ENCODE results near the gene OLFML1.

The OLFML1 gene

DNA sequence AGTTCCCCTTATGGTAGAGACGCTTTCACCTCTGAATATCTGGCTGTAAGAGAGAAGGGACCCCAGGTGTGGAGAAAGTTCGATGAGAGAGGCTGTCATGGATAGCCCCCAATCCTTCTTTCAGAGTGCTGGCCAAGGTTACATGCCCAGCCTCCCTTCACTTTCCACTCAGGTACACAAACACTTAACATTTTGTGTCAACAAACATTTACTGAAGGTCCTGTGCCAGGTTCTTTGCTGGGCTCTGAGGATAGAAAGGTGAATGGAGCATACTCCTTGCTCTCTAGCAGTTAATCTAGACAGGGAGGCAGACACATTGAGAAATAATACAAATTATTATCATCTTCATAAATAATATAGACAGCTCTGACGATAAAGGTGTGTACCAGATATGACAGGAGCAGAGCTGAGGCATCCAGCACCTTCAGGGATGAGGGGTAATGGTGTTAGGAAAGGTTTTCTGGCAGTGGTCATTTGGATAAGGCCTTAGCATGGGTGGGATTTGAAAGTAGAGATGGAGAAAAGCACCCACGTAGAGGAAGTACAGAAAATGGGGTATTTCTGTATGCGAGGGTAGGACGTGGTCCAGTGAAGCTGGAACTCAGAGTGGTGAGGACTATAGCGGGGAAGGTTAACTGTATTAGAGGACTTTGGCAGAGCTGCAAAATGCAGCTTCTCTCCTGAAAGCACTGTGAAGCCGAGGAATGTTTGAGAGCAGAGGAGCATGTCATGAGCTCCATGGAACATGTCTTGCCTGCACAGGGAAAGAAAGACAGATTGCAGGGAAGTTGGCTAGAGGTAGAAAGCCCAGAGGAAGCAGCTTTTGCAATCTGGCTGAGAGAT, 48.1 kb downstream of the OLFML1 start:
- DNase-seq, result no peak

DNA sequence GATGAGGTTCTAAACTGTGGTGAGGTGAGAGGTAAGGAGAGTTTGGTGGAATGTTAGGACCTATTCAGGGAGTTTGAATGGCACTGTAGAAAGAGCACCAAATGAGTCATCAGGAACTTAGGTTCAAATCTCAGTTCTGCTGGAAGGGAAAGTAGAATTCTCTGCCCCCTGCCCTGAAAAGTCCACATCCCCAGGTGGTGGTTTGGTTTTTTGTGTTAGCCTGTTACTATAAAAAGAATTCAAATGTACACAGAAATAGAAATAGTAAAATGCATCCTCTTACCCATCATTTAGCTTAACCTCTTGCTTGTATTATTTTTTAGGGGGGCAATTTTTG, 48.7 kb downstream of the OLFML1 start:
- DNase-seq, result no peak

DNA sequence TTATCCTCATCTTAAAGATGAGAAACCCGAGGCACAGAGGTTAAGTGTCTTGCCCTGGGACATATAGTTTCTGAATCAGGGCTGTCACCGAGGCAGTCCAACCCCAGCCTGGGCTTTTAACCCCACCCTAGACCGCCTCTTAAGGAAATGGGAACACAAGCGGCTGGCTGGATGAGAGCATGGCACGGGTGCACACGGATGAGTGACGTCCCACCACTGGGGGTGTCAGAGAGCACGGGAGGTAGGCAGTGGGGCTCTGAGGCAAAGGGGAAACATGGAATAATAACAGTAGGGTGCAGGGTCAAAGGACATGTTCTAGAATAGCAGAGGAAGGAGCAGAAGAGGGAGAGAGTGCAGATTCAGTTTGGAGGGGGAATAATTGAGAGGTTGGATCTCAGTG, 50.8 kb downstream of the OLFML1 start:
- DNase-seq, result no peak

DNA sequence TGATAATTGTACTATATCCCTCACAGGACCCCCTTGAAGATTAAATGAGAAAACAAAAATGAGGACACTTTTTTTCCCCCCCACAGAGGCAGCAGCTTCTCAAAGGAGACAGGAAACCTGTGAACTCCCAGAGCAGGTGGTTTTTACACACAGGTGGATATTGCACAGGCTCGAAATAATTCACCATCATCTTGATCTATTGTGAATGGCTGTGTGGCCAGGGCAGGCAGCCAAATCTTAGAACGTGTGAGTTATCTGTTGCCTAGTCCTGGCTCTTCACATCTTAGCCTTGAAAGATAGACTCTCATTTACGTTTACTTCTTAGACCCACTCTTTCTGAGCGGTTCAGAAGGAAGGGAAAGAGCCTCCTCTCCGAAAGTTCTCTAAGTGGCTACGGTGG, 52.0 kb downstream of the OLFML1 start:
- DNase-seq, result no peak

DNA sequence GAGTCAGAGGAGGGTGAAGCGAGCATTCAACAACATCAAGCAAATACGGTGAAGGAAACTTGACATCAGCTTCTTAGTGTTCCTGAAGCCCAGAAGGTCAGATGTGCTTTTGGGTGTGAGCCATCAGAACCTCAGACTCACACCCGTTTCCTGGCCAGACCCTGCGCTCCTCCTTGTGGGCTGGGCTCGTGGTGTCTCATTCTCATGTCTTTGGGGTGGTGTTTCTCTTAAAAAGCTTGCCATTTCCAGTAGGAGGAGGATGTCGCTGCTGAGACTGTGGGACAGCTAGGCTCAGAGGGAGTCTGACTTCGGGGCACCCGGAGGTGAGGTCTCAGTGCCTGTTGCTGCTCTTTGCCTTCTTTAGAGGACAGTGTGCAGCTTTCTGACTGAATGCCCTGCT, 52.7 kb downstream of the OLFML1 start:
- DNase-seq, result no peak

DNA sequence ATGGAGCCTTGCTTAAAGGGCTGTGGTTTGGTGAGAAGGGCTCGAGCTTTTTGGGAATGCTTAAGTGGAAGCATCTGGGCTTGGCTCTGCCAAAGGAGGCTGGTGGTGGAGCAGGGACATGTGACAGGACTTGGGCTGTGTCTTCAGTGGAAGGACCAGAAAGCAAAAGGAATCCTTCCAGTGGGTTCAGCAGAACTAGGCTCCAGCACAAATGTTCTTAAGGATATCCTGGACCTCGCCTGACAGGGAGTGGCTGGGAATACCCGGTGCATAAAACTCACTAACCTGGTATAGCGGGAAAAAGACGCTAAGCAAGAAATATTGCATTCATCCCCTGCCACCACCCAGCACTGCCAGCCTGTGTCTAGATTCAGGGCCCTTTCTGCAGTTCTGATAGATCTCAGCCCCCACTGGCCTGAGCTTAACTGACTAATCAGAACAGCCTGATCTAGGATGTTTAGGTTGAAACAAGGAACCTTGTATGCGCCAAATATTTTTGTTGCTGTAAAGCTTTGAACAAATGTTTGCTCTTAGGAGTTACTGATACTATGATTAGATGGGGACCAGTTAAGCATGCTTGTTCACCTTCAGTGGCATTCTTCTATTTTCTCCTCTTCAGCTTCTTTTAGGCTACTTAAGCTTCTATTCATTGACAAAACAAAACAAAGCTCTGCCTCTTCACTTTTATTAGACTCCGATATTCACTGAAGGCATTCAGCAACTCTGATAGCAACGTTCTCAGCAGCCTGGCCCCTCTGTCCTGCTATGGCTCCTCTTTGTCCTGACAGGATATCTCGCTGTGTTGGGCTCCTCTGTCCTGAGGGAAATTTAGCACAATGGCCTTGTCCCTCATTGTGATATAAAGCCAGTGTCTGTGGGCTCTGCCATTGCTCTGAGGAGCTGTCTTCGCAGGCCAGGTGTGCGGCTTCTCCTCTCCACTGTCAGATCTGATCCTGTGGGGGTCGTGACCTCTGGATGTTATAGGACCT, 53.5 kb downstream of the OLFML1 start:
- no peak for DNase-seq

DNA sequence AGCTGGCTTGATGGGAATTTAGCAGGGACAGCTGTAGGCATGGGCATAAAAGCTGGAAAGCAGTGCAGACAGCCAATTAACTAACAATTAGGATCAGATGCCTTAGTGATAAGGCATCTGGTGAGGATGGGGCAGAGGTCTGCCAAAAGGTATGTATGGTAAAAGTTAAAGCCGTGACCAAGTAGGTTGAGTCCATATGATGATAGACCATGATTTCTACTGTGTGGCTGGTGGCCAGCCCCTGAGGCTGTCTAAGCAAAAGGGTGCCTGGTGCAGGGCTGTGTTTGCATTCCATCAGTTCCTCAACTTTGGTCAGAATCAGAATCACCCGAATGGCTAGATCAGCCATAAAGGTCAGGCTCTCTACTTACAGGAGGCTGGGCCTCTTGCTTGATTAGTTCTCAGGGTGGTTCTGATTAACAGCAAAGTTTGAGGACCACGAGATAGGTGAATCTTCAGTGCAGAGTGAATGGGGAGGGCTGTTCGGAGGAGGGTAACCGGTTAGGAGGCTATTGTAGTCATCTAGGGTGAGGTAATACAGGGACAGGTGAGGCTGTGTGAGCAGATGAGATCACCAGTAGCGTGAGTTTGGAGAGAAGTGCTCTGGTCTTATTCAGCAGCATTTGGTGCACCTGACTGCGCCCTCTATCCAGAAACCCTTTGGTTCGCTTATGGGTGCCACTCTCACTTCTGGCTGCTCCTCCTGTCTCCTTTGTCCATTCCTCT, 55.7 kb downstream of the OLFML1 start:
- no peak for DNase-seq

DNA sequence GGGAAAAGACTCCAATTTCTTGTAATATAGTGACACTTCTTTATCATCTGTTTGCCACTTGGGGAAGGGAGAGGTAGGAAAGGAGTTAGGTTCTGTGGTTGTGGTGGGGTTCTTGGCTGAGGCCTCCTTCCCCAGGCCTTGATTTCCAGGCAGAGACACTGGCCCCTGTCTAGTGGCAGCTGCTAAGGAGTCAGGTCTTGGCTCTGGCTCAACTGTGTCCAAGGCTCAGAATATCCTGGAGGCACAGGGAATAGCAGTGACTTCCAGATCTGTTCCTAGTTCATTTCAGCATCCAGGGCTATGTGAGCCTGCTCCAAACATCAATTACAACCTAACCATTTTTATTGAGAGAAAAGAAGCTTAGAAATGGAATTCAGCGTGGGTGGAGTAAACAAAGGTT, 58.0 kb downstream of the OLFML1 start:
- no peak for DNase-seq

DNA sequence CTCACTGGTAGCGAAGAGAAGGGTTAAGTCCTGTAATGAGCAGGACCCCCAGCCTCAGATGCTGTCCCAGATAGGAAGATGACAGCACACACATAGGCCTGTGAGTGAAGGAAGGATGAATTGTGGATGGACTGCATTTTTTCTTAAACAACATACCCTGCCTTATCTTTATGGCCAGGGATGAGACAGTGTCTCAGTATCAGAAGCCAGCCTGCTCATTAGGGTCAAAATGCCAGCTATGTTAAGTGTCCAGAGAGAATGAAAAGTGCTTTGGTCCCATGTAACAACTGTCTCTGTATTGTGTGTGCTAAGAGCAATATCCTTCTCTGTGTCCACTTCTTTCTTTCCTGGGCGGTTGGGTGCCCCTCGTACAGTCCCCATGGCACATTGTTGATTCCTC, 58.7 kb downstream of the OLFML1 start:
- no peak for DNase-seq

DNA sequence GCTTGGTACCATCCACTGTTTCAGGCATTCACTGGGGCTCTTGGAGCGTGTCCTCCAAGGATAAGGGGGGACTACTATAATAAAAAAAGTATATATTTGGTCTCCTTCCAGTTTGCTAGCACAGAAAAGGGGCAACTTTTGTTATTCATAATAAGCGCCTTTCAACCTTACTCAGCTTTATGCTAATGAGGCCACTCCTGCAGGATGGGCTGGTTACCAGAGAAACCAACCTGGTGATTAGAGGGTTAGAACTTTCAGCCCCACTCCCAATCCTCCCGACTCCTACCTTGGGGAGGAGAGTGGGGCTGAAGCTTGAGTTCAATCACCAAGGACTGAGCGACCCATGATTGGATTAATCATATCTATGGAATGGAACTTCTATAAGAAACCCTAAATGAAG, 60.3 kb downstream of the OLFML1 start:
- no peak for DNase-seq

DNA sequence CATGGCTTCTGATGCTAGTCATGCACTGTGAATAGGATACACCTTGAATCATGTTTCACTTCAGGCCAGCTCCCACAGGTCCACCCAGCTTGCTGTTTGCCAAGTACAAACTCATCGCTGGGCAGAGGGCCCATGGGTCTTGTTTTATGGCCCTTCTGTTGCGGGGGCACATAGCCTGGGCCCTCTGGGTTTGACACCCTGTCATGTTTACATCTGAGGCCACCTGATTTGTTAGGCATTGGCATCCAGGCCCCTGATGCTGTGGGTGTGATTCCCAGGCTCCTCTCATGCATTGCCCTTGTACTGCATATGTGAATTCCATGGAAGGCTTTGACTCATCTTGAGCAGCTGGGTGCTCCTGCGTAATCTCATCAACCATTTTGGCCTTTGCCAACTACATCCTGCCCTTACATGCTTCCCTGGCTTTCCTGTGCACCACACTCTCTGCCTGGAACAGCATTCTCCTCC, 61.1 kb downstream of the OLFML1 start:
- no peak for DNase-seq

DNA sequence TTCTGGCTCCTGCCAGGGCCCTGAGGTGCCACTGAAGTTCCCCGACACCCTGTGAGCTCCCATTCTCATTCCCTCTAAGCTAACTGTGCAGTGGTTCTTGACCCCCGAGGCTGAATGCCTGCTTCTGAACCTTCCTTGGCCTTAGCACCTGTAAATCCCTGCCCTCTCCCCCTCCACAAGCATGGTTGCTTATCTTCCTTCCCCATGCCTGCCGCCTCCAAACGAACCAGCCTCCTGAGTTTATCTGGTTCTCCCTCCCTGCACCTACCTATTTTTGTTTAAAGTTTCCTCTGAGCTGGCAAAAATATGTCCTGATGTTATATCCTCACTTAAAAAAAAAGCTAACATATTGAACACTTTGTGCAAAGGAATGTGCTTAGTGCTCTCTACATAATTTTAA, 62.4 kb downstream of the OLFML1 start:
- no peak for DNase-seq

DNA sequence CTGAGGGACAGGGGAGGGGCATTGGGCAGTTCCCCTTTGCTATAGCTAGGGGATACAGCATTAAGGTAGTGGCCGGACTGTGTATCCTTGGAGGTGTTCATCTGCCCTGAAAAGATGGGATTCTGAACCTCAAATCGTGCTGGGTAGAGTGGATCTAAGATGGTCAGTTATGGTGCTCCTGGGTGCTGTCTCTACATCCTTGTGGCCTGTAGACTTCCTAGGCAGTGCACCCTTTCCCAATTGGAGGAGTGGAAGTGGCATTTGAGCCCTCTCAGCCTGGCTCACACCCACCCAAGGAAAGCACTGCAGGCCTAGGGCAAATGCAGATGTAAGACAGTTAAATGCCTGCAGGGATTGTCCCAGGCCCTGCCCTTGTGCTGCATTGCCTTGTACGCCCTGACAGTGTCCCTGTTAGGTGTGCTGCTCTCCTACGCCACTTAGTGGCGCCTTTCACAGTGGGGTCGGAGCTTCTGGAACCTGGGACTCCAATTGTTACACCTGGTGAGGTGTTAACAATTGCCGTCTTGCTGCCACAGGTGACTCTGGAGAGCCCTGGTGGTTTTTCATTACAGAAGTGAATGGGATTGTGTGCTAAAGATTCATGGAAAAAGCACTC, 63.5 kb downstream of the OLFML1 start:
- DNase-seq, result no peak

DNA sequence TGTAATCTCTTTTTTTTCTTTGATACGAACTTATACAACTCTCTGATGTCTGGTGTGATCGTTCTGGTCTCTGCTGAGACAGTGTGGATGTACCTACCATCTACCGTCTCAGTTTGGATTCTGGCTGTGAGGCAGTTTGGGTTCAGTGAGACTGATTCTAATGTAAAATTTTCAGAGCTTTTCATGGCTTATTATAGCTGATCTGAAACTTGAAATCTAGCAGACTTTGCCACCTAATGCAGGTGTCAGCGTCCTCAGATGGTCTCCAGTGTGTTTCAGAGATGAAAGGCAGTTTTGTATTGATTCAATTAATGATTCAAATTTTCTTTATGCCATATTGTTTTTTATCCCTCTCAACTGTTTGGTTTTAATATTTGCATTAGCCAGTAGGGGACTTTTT, 64.4 kb downstream of the OLFML1 start:
- no peak for DNase-seq

DNA sequence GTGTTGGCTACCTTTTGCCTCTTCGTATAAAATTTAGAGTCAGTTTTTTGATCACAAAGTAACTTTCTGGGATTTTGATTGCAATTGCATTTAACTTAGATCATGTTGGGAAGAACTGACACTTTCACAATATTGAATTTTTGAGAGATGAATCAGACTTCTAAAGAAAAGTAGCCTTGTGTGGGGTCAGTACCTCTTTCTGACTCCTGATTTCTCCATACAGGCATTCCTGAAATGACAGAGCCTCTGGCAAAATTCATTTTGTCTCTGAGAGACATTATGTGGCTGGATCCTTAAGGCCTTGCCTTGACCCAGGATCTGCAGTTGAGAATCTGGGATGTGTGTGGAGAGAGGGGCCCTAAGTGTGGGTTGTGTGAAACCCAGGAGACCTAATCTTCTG, 66.3 kb downstream of the OLFML1 start:
- no peak for DNase-seq

DNA sequence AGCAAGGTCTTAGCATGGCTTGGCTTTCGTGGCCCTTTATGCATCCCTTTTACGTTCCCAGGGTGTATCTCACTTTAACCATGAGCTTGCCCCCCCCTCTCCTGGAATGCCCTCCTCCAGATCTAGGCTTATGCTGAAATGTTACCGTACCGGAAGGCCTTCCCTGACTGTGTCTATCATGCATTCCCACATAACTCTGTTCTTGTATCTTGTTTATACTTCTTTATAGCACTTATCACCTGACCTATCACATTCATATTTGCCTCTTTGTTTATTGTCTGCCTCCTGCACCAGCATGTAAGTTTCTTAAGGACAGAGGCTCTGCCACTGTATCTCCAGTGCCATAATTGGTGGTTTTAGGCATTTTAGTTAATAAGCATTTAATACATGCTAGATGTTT, 67.4 kb downstream of the OLFML1 start:
- DNase-seq, result no peak

DNA sequence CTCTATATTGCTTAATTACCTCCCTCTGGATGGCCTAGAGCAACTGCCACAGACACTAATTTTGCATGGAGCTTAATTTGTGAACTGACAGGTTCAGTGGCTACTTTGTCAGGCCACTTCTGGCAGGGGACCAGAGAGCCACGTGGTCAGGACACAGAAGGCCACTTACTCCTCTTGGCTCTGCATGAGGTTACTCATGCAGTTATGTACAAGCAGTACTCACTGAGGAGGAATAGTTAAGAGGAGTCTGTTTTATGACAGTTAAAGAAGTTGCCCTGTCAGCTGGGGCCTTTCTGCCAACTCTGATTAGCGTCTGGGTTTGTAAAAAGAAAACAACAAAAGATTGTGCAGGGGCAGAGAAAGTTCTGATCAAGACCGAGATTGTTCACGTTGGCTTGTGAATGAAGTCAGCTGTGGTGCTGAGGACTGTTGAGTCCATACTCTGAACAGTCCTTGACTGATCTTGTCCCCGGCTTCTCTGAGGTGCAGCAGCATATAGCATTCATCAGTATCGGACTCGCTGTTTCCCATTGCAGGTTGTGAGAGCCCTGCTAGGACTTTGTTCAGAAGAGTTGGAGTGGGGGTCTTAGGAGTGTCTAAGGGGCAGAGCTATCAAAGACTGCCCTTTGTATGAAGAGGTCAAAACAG, 69.9 kb downstream of the OLFML1 start:
- DNase-seq, result no peak

DNA sequence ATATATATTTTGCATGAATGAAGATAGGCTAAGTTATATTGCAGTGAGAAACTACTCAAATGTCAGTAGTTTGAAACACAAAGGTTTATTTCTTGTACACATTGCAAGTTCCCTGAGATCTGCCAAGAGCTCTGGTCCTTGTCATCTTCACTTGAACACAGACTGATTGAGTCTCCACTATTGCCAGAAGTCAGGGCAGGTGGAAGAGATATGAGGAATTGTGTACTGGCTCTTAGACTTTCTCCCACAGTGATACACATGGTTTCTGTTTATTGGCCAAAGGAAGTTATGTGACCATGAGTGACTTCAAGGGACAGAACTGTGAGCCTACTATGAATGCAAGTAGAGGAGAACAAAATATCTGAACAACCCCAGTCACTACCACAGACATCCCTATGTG, 72.7 kb downstream of the OLFML1 start:
- DNase-seq, result no peak

DNA sequence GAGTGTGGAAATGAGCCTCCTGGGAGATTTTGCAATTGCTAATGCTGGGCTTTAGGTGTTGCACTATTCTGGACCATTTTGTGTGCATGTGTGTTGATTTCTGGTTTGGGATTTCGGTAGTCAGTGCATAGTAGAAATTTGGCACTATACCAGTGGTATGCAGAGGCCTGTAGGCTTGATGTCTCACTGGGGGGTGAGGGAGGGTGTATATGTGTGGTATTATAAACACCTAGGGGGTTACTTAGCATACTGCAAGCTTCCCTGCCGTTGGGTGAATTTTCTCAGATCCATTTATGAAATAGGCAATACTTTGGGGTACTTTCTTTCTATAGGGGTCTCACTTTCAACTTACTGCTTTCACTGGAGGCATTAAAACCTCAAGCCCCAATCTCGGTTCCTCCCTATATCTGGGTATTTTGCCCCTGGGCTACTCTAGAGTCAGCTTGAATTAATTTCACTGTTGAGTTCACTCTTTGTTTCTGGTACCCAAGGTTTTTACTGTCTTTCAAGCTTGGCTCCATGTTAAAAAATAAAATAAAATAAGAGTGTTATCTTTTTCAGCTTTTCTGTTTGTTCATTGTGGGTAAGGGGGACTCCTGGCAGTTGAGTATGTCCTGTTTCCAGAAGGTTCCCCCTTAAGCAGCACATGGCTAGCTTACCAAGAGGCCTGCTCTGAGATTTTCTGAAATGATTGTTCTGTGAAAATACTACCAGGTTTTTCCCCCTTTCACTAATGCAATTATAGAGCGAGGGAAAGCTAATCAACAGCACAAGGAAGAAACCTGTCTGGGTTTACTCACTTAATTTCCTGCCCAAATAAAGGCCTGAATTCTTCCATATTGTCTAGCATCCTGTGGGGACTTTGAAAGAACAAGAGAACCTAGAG, 74.3 kb downstream of the OLFML1 start:
- DNase-seq, result no peak
